B cell (primary cell): ENCODE data around the gene ARL6IP1. TPM values are rescaled to one million over a fixed set of nuclear protein-coding genes. Genes with fewer than 3 reads are reported as not detected.

Experiments
- ATAC-seq: fragments of 200-7000 bp; cut with Tn5 transposase; one replicate; pipeline ENCODE4 v1.10.0; 2021; ENCODE audit warnings: low read depth, mild to moderate bottlenecking, moderate number of reproducible peaks, moderate library complexity
- CTCF ChIA-PET: fragments of 350-600 bp; sonication (Branson Sonifier 250); formaldehyde crosslinking; loops from one replicate; lab custom pipeline; 2021; ENCODE audit warnings: antibody characterized with exemption, inconsistent platforms; lab: Charles Lee
- POLR2A ChIA-PET: fragments of 350-600 bp; sonication (Branson Sonifier 250); formaldehyde crosslinking; loops from one replicate; lab custom pipeline; 2021; ENCODE audit warnings: antibody characterized with exemption; lab: Charles Lee
- DNase-seq: peaks from one replicate; pipeline ENCODE4 v3.0.0; 2013
- H2AFZ ChIP-seq: 2 replicates; pipeline ENCODE4 v1.6.1; 2012; ENCODE audit warnings: mild to moderate bottlenecking, low read depth, low read length; ENCODE audit not compliant: insufficient read depth, poor library complexity, severe bottlenecking
- H3K27ac ChIP-seq, 2 donors: 1 replicate in 1 of 2; 2 replicates in 1 of 2; pipeline ENCODE4 v1.5.1; 2012 to 2013; ENCODE audit warnings: low read length in 2 of 2, mild to moderate bottlenecking in 2 of 2, moderate library complexity in 1 of 2
- H3K27me3 ChIP-seq, 4 experiments: fragments of 200-600 bp in 1 of 4; sonication (generic) in 1 of 4; replicated peaks in 1 of 4; 1 replicate in 2 of 4; 2 replicates in 2 of 4; pipeline versions ENCODE4 v1.6.1 to v1.7.0; 2013 to 2016; ENCODE audit warnings: low read length in 3 of 4, mild to moderate bottlenecking in 2 of 4, mixed read lengths in 1 of 4, moderate library complexity in 1 of 4; ENCODE audit not compliant: insufficient read depth in 4 of 4, control insufficient read depth in 3 of 4; ENCODE audit errors: control extremely low read depth in 1 of 4
- H3K36me3 ChIP-seq, 2 experiments: replicated peaks in 1 of 2; 1 replicate in 1 of 2; 2 replicates in 1 of 2; pipeline versions ENCODE4 v1.6.1 to v1.7.1; 2013; ENCODE audit warnings: low read length in 1 of 2; ENCODE audit not compliant: insufficient read depth in 2 of 2, control insufficient read depth in 1 of 2; ENCODE audit errors: control extremely low read depth in 1 of 2, extremely low read depth in 1 of 2
- H3K4me1 ChIP-seq, 2 donors: fragments of 200-600 bp in 1 of 2; sonication (generic) in 1 of 2; 1 replicate in 1 of 2; 2 replicates in 1 of 2; pipeline versions ENCODE4 v1.5.1 to v1.6.1; 2013 to 2017; ENCODE audit warnings: low read length in 2 of 2; ENCODE audit not compliant: control insufficient read depth in 2 of 2, insufficient read depth in 2 of 2
- H3K4me2 ChIP-seq: replicated peaks from 2 replicates; pipeline ENCODE3; 2012; ENCODE audit warnings: mild to moderate bottlenecking, low read depth, low read length; ENCODE audit not compliant: poor library complexity, severe bottlenecking
- H3K4me3 ChIP-seq, 5 experiments: fragments of 200-600 bp in 1 of 5; sonication (generic) in 1 of 5; 1 replicate in 3 of 5; 2 replicates in 2 of 5; pipeline versions ENCODE4 v1.5.1 to v1.7.0; 2011 to 2016; ENCODE audit warnings: low read length in 4 of 5, mild to moderate bottlenecking in 4 of 5, low read depth in 2 of 5, control low read depth in 1 of 5, moderate library complexity in 1 of 5; ENCODE audit not compliant: insufficient read depth in 1 of 5; ENCODE audit errors: control extremely low read depth in 1 of 5, extremely low read depth in 1 of 5
- H3K79me2 ChIP-seq: fragments of 200-600 bp; sonication (generic); one replicate; pipeline ENCODE4 v1.6.0; 2016; ENCODE audit warnings: low read length; ENCODE audit not compliant: control insufficient read depth, insufficient read depth
- H3K9ac ChIP-seq: fragments of 200-600 bp; sonication (generic); 2 replicates; pipeline ENCODE4 v1.6.1; 2017; ENCODE audit warnings: mild to moderate bottlenecking, low read length, moderate library complexity
- H3K9me3 ChIP-seq, 3 donors: one replicate each; pipeline versions ENCODE4 v1.6.1 to v1.7.1; 2013; ENCODE audit warnings: low read length in 2 of 3; ENCODE audit not compliant: control insufficient read depth in 2 of 3, insufficient read depth in 1 of 3; ENCODE audit errors: control extremely low read depth in 1 of 3
- H4K20me1 ChIP-seq: 2 replicates; pipeline ENCODE4 v1.6.0; 2012; ENCODE audit warnings: mild to moderate bottlenecking, low read length; ENCODE audit not compliant: insufficient read depth, control insufficient read depth, poor library complexity, severe bottlenecking
- H3K27ac Mint-ChIP-seq: one replicate; pipeline ENCODE4 v1.8.0; 2021; ENCODE audit warnings: mixed read lengths
- H3K27me3 Mint-ChIP-seq: one replicate; pipeline ENCODE4 v1.8.0; 2021; ENCODE audit warnings: mixed read lengths
- H3K4me1 Mint-ChIP-seq: one replicate; pipeline ENCODE4 v1.8.0; 2021; ENCODE audit warnings: mixed read lengths
- H3K4me3 Mint-ChIP-seq: one replicate; pipeline ENCODE4 v1.8.0; 2021; ENCODE audit warnings: mixed read lengths
- H3K9me3 Mint-ChIP-seq: one replicate; pipeline ENCODE4 v1.8.0; 2022; ENCODE audit warnings: mixed read lengths; ENCODE audit not compliant: insufficient read depth
- CTCF ChIP-seq: fragments of 200-600 bp; IDR thresholded peaks from one replicate; pipeline ENCODE4 v1.8.0; 2022; ENCODE audit warnings: antibody characterized with exemption, mild to moderate bottlenecking
- EZH2 ChIP-seq: IDR thresholded peaks from 2 replicates; pipeline ENCODE4 v1.6.1; 2012; ENCODE audit warnings: borderline replicate concordance, low read depth, mild to moderate bottlenecking, moderate library complexity, low read length; ENCODE audit not compliant: insufficient read depth, poor library complexity, severe bottlenecking
- WGBS: methylation state at CpG from one replicate; pipeline ENCODE4 v1.1.5; 2013; ENCODE audit warnings: missing lambda C conversion rate; ENCODE audit not compliant: insufficient coverage; 5-methylcytosine and 5-hydroxymethylcytosine counted together
- intact Hi-C: fragments of 100-400 bp; cut with micrococcal nuclease; formaldehyde crosslinking; loops from one replicate; pipeline ENCODE4 v1.10.0; 2022
- polyA plus RNA-seq: library from polyadenylated mRNA; depleted of rRNA; stranded (reverse); fragments of >200 nt; gene quantifications from 2 replicates; pipeline ENCODE4 v1.2.3, GENCODE V29; 2012
- total RNA-seq, 2 donors: library from RNA; stranded (reverse); fragments of 120-200 nt in 1 of 2; gene quantifications; 1 replicate in 1 of 2; 2 replicates in 1 of 2; pipeline versions ENCODE4 v1.2.3 to v1.2.4, GENCODE V29; 2013 to 2022

ARL6IP1 gene
- total and polyA plus RNA-seq, 2 donors (not counting 1 experiment from before 2014, with no cell fraction given), result 52.0 to 109 TPM

DNA sequence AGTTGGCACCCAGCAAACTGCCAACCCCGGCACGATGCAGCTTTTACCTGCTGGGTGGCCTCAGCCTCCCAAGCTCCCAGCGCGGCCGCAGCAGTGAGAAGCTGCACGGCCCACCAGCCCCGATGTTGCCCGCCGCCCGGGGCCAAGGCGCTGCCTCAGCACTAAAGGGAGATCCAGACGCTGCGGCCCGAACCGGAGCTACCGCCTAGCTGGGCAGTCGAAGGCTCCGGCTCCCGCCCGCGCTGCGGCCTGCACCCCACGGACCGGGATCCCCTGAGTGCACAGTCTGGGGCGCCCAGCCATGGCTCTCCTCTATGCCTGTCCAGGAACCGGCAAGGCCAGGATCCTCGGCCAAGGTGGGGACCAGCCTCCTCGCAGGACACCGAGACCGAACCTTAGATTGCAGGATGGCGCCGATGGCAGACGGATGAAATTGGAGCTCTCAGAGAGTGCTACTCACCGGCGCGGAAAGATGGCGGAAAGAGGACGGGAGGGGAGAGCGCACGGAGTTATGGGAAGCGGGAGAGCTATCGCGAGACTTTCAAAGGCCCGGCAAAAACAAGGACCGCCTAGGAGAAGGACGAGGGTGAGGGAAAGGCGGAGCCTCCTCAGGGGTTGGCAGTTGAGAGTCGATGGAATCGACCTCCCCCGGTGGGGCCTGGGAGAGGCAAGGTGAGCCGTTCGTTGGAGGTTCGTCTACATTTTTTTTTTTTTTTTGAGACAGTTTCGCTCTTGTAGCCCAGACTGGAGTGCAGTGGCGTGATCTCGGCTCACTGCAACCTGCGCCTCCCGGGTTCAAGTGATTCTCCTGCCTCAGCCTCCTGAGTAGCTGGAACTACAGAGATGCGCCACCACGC lies 11.3 kb downstream of the ARL6IP1 start, which contains the start of gene RPS15A:
Gene RPS15A, minus strand, starts transcription at position 485 of the 857 bp plus-strand sequence. CDS start 1,221 bp downstream, outside the sequence.
- CTCF ChIA-PET, result interaction anchor here (0.8 to 6.4 kb wide), 5 partner anchors 11 to 181 kb away, joined by 3 to 73 read pairs (median 4); partner anchors contain the start of gene ARL6IP1
- Mint-ChIP-seq H3K4me3 (peak within 1 kb of the TSS; percentile 99), H3K27ac (peak within 1 kb of the TSS; percentile 90), H3K27me3 (no peaks in the 10 kb centered on the region), H3K4me1 (peaks cover 44% of the 10 kb centered on the region), H3K9me3 (no peaks in the 10 kb centered on the region)
- H3K4me3 ChIP-seq, result peak within 1 kb of the TSS; percentile 81 to 99 (median 96)
- peak within 1 kb of the TSS; percentile 97 for H2AFZ ChIP-seq
- peaks cover 39% of the 10 kb centered on the region for H4K20me1 ChIP-seq
- peak; percentile 96 for DNase-seq
- POLR2A ChIA-PET, result interaction anchor here (0.6 to 2.4 kb wide), 7 partner anchors 9 to 926 kb away, joined by 3 to 28 read pairs (median 5); partner anchors contain the start of genes ARL6IP1, CCP110 and COQ7
- peak; percentile 98 for ATAC-seq
- H3K79me2 ChIP-seq, result peaks cover 25% of the 10 kb centered on the region
- H3K9ac ChIP-seq, result peak within 1 kb of the TSS; percentile 90
- H3K4me1 ChIP-seq, result peaks cover 20 to 39% of the 10 kb centered on the region in 2 donors
- peaks cover 0 to 6% (median 0%) of the 10 kb centered on the region in 3 donors for H3K9me3 ChIP-seq
- peak within 1 kb of the TSS; percentile 71 for H3K4me2 ChIP-seq
- WGBS, result 5% methylated on average over 57 of the region's 60 CpGs
- intact Hi-C loops, result loop anchor here (1.0 kb wide), 1 partner anchor 11 kb away; the partner anchor contains the start of gene ARL6IP1
- H3K36me3 ChIP-seq, result peaks cover 6 to 65% of the 10 kb centered on the region in 2 experiments
- no peaks in the 10 kb centered on the region for H3K27me3 ChIP-seq
- H3K27ac ChIP-seq, result peak within 1 kb of the TSS; percentile 77 to 79
- TF ChIP-seq CTCF, result no peak

GRCh38 chr16:18789515-18789849 lies 11.9 kb downstream of the ARL6IP1 start:
- Histone ChIP-seq H4K20me1 (peaks cover 45% of the 10 kb centered on the region), H2AFZ (peak overlapping the region; percentile 97), H3K9me3 (peaks cover 0 to 6% (median 0%) of the 10 kb centered on the region in 3 donors), H3K4me1 (peaks cover 20 to 39% of the 10 kb centered on the region in 2 donors), H3K27ac (peak overlapping the region; percentile 77 to 79), H3K4me3 (peak overlapping the region; percentile 81 to 99 (median 96)), H3K9ac (peak overlapping the region; percentile 90), H3K79me2 (peaks cover 26% of the 10 kb centered on the region), H3K4me2 (peak overlapping the region; percentile 71), H3K27me3 (no peaks in the 10 kb centered on the region), H3K36me3 (peaks cover 8 to 66% of the 10 kb centered on the region in 2 experiments)
- ChIA-PET POLR2A (interaction anchor here (1.1 to 2.4 kb wide), 3 partner anchors 10 to 278 kb away, joined by 3 to 28 read pairs (median 11); partner anchors contain the start of genes ARL6IP1 and COQ7), CTCF (interaction anchor here (0.9 to 6.4 kb wide), 4 partner anchors 12 to 180 kb away, joined by 4 to 73 read pairs (median 4); partner anchors contain the start of gene ARL6IP1)
- Mint-ChIP-seq H3K27me3 (no peaks in the 10 kb centered on the region), H3K9me3 (no peaks in the 10 kb centered on the region), H3K27ac (peak overlapping the region; percentile 90), H3K4me1 (peaks cover 47% of the 10 kb centered on the region), H3K4me3 (peak overlapping the region; percentile 99)
- intact Hi-C loops, result no loop called here
- ATAC-seq (no peak), DNase-seq (no peak)
- no peak for TF ChIP-seq CTCF
- TF ChIP-seq EZH2, result no peak
- 0% methylated on average over 5 of the region's 5 CpGs for WGBS
